CD8-positive, alpha-beta memory T cell (primary cell): ENCODE measurements around the gene CNIH2. TPM values are rescaled to one million over a fixed set of nuclear protein-coding genes. Genes with fewer than 3 reads are reported as not detected.
A peak's percentile ranks its signal among the peaks of the same experiment; 100 is the strongest.
"Not testable (repeated sequence)": the region's sequence is repeated elsewhere in the genome, so short reads cannot be mapped to it uniquely, and the experiment has no call there.

Experiments used
- CTCF ChIA-PET: fragments of 350-600 bp; sonication (Branson Sonifier 250); formaldehyde crosslinking; loops from one replicate; lab custom pipeline; 2021; ENCODE audit warnings: antibody characterized with exemption; lab: Charles Lee
- POLR2A ChIA-PET: fragments of 350-600 bp; sonication (Branson Sonifier 250); formaldehyde crosslinking; loops from one replicate; lab custom pipeline; 2021; ENCODE audit warnings: antibody characterized with exemption; lab: Charles Lee
- DNase-seq, 5 donors: peaks; one replicate each; pipeline versions ENCODE4 v3.0.0 to v3.0.0-alpha.2; 2020 to 2022; ENCODE audit warnings: mixed read lengths in 1 of 5
- H3K27ac ChIP-seq: one replicate; pipeline ENCODE4 v1.7.0; 2013; ENCODE audit warnings: low read depth, mild to moderate bottlenecking, low read length, moderate library complexity
- H3K27me3 ChIP-seq: 2 replicates; pipeline ENCODE4 v1.7.0; 2013; ENCODE audit warnings: low read length, mild to moderate bottlenecking; ENCODE audit not compliant: insufficient read depth, poor library complexity, severe bottlenecking
- H3K36me3 ChIP-seq: 2 replicates; pipeline ENCODE4 v1.7.0; 2013; ENCODE audit warnings: mild to moderate bottlenecking, low read length, moderate library complexity; ENCODE audit not compliant: insufficient read depth
- H3K4me1 ChIP-seq: 2 replicates; pipeline ENCODE4 v1.7.0; 2013; ENCODE audit warnings: mild to moderate bottlenecking, low read length, moderate library complexity; ENCODE audit not compliant: insufficient read depth
- H3K4me3 ChIP-seq: 2 replicates; pipeline ENCODE4 v1.7.0; 2013; ENCODE audit warnings: mild to moderate bottlenecking, low read length
- H3K9me3 ChIP-seq: 2 replicates; pipeline ENCODE4 v1.7.0; 2013; ENCODE audit warnings: mild to moderate bottlenecking, low read length
- H3K27ac Mint-ChIP-seq, 8 donors: one replicate each; pipeline ENCODE4 v1.8.0; 2020 to 2021; ENCODE audit warnings: mixed read lengths in 8 of 8, mild to moderate bottlenecking in 6 of 8, inconsistent platforms in 3 of 8, moderate library complexity in 3 of 8
- H3K27me3 Mint-ChIP-seq, 2 donors: one replicate each; pipeline ENCODE4 v1.8.0; 2020 to 2021; ENCODE audit warnings: mixed read lengths in 2 of 2, mild to moderate bottlenecking in 1 of 2, moderate library complexity in 1 of 2
- H3K36me3 Mint-ChIP-seq, 3 donors: one replicate each; pipeline ENCODE4 v1.8.0; 2020 to 2021; ENCODE audit warnings: mixed read lengths in 3 of 3, inconsistent platforms in 1 of 3, mild to moderate bottlenecking in 1 of 3
- H3K4me1 Mint-ChIP-seq, 3 donors: one replicate each; pipeline ENCODE4 v1.8.0; 2020 to 2021; ENCODE audit warnings: mixed read lengths in 3 of 3, inconsistent platforms in 1 of 3, mild to moderate bottlenecking in 1 of 3
- H3K4me3 Mint-ChIP-seq, 7 donors: one replicate each; pipeline ENCODE4 v1.8.0; 2020 to 2021; ENCODE audit warnings: mixed read lengths in 7 of 7, mild to moderate bottlenecking in 6 of 7, moderate library complexity in 4 of 7, inconsistent platforms in 2 of 7
- H3K9me3 Mint-ChIP-seq, 5 donors: one replicate each; pipeline ENCODE4 v1.8.0; 2020 to 2022; ENCODE audit warnings: mixed read lengths in 5 of 5, mild to moderate bottlenecking in 3 of 5, moderate library complexity in 2 of 5, inconsistent platforms in 1 of 5
- polyA plus RNA-seq: library from polyadenylated mRNA; unstranded; fragments of 300-500 nt; fragmentation: Illumina TruSeq; gene quantifications from one replicate; pipeline ENCODE4 v1.2.3, GENCODE V29; 2021
- total RNA-seq, 2 experiments: library from RNA; stranded (reverse); gene quantifications; one replicate each; pipeline ENCODE4 v1.2.3, GENCODE V29; 2021

The CNIH2 gene
- total and polyA plus RNA-seq, 3 experiments from 2014 or later, result 2.7 to 2.8 TPM; not detected in 1

DNA sequence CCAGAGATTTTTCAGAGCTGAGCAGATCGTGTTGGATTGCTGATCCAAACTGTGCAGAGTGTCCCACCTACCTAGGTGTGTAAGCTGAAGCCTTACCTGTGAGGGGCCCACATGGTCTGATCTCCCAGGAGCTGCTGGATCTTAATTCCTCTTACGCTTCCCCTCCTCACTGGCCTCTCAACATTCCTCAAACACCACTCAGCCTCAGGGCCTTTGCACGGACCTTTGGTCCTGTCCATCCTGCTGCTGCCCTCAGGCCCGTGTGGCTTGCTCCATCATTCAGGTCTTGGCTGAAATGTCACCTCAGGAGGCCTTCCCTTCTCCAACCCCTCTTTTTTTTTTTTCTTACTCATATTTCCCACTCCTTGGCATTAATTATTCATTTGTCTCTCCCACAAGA, 30.7 kb upstream of the CNIH2 start:
- no peak for DNase-seq
- Mint-ChIP-seq H3K27ac (peak overlapping the region in 5 of 8 donors; percentile 52 to 90 (median 72)), H3K36me3 (peaks cover 0 to 64% (median 1%) of the 10 kb centered on the region in 3 donors), H3K9me3 (no peaks in the 10 kb centered on the region), H3K4me1 (peaks cover 0 to 5% (median 2%) of the 10 kb centered on the region in 3 donors), H3K4me3 (no peak overlapping the region), H3K27me3 (no peaks in the 10 kb centered on the region)
- Histone ChIP-seq H3K9me3 (no peaks in the 10 kb centered on the region), H3K27me3 (no peaks in the 10 kb centered on the region), H3K4me1 (no peaks in the 10 kb centered on the region), H3K4me3 (no peak overlapping the region), H3K27ac (no peak overlapping the region), H3K36me3 (peaks cover 3% of the 10 kb centered on the region)
- ChIA-PET CTCF (interaction anchor here (1.0 kb wide), 1 partner anchor 18 kb away, joined by 3 read pairs; no protein-coding TSS in a partner anchor), POLR2A (interaction anchor here (0.5 kb wide), 1 partner anchor 442 kb away, joined by 3 read pairs; no protein-coding TSS in a partner anchor)

DNA sequence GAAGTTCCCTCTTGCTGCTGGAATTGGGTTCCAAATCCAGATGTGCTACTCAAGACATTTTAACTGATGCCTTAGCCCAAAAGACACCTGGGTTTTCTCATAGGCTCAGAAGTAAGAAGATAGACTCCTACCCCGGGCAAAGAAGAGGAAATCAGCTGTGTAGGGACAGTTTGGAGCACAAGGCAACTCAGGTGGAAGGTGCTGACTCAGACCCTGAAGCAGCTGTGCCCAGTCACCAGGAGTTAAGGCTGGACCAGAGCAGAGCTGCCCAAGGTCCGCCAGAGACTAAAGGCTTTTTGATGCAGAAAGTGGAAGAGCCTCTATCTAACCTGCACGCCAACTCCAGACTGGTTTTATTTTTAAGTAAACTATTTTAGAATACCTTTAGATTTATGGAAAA, 30.2 kb upstream of the CNIH2 start:
- Histone ChIP-seq H3K9me3 (no peaks in the 10 kb centered on the region), H3K4me1 (no peaks in the 10 kb centered on the region), H3K27me3 (no peaks in the 10 kb centered on the region), H3K36me3 (peaks cover 3% of the 10 kb centered on the region), H3K4me3 (no peak overlapping the region), H3K27ac (no peak overlapping the region)
- Mint-ChIP-seq H3K4me3 (no peak overlapping the region), H3K9me3 (no peaks in the 10 kb centered on the region), H3K27me3 (no peaks in the 10 kb centered on the region), H3K4me1 (peaks cover 0 to 5% (median 2%) of the 10 kb centered on the region in 3 donors), H3K27ac (peak overlapping the region in 4 of 8 donors; percentile 17 to 77 (median 70)), H3K36me3 (peaks cover 0 to 59% (median 1%) of the 10 kb centered on the region in 3 donors)
- POLR2A ChIA-PET, result interaction anchor here (0.5 kb wide), 1 partner anchor 443 kb away, joined by 3 read pairs; no protein-coding TSS in a partner anchor
- CTCF ChIA-PET, result interaction anchor here (1.0 kb wide), 1 partner anchor 18 kb away, joined by 3 read pairs; no protein-coding TSS in a partner anchor
- DNase-seq, result no peak

DNA sequence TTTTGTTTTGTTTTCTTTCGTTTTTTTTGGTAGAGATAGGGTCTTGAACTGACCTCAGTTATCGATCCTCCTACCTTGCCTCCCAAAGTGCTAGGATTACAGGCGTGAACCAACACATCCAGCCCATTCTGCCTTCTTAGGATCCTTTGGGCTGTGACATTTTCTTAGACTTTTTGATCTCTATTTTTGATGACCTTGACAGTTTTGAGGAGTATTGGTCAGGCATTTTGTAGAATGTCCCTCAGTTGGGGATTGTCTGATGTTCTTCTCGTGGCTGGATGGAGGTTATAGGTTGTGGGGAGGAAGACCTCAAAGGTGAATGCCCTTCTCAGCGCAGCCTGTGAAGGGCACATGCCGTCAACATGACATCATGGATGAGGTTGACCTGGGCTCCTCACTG, 29.1 kb upstream of the CNIH2 start:
- Mint-ChIP-seq H3K27me3 (peaks cover 0 to 4% of the 10 kb centered on the region in 2 donors), H3K4me3 (peak overlapping the region in 2 of 7 donors; percentile 23 to 29), H3K36me3 (peaks cover 0 to 51% (median 1%) of the 10 kb centered on the region in 3 donors), H3K4me1 (peaks cover 5 to 7% (median 6%) of the 10 kb centered on the region in 3 donors), H3K9me3 (no peaks in the 10 kb centered on the region), H3K27ac (peak overlapping the region in 5 of 8 donors; percentile 44 to 79 (median 77))
- no peaks in the 10 kb centered on the region for H3K4me1 ChIP-seq
- no peak overlapping the region for H3K4me3 ChIP-seq
- peaks cover 3% of the 10 kb centered on the region for H3K36me3 ChIP-seq
- no peaks in the 10 kb centered on the region for H3K27me3 ChIP-seq
- DNase-seq, result no peak
- no peaks in the 10 kb centered on the region for H3K9me3 ChIP-seq
- H3K27ac ChIP-seq, result no peak overlapping the region
- ChIA-PET CTCF (no interaction called here), POLR2A (no interaction called here)

DNA sequence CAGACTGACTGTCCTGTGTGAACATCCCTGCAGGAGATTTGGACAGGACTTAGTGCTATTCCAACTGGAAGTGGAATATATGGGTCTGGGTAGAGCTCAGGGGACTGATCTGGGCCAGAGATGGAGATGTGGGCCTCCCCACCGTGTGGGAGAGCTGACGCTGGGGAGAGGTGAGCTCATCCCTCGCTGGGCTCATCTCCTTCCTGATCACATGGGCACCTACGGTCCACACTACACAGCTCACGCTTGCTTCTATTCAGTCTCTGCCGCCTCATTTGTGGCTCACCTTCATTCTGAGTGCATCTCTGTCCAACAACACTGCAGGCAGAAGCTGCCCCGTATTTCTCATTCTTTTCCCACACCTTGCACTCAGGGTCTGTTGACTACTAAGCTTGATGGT, 26.2 kb upstream of the CNIH2 start:
- ChIA-PET CTCF (interaction anchor here (1.1 to 1.2 kb wide), 2 partner anchors 29 to 31 kb away, joined by 3 to 4 read pairs; no protein-coding TSS in a partner anchor), POLR2A (no interaction called here)
- H3K36me3 Mint-ChIP-seq, result peaks cover 0 to 30% (median 1%) of the 10 kb centered on the region in 3 donors
- peaks cover 11 to 18% (median 15%) of the 10 kb centered on the region in 3 donors for H3K4me1 Mint-ChIP-seq
- Histone ChIP-seq H3K36me3 (peaks cover 3% of the 10 kb centered on the region), H3K27ac (no peak overlapping the region), H3K4me3 (no peak overlapping the region), H3K4me1 (peaks cover 9% of the 10 kb centered on the region), H3K27me3 (no peaks in the 10 kb centered on the region), H3K9me3 (no peaks in the 10 kb centered on the region)
- H3K4me3 Mint-ChIP-seq, result no peak overlapping the region
- no peaks in the 10 kb centered on the region for H3K9me3 Mint-ChIP-seq
- DNase-seq, result no peak
- peaks cover 0 to 6% of the 10 kb centered on the region in 2 donors for H3K27me3 Mint-ChIP-seq
- peak overlapping the region in 5 of 8 donors; percentile 29 to 78 (median 52) for H3K27ac Mint-ChIP-seq

DNA sequence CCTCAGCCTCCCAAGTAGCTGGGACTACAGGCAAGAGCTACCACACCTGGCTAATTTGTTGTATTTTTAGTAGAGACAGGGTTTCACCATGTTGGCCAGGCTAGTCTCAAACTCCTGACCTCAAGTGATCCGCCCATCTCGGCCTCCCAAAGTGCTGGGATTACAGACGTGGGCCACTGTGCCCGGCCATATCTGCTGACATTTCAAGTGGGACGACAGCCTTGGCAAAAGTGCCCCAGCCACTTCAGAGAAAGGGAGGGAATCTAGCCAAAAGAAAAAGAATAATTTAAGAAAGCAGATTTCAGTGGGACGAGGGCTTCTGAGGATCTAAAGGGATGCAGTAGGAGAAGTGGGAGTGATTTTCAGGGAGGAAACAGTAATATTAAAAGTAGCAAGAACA, 24.9 kb upstream of the CNIH2 start:
- H3K27me3 ChIP-seq, H3K27ac ChIP-seq, H3K9me3 ChIP-seq, H3K27me3 Mint-ChIP-seq, CTCF ChIA-PET, H3K36me3 ChIP-seq, DNase-seq, H3K4me3 ChIP-seq, H3K9me3 Mint-ChIP-seq: not testable (repeated sequence)
- H3K4me3 Mint-ChIP-seq, result peak overlapping the region in 1 of 7 donors; percentile 43
- H3K4me1 Mint-ChIP-seq, result peaks cover 15 to 21% (median 20%) of the 10 kb centered on the region in 3 donors
- POLR2A ChIA-PET, result interaction anchor here (0.6 kb wide), 1 partner anchor 18 kb away, joined by 5 read pairs; no protein-coding TSS in a partner anchor
- H3K36me3 Mint-ChIP-seq, result peaks cover 0 to 25% (median 0%) of the 10 kb centered on the region in 3 donors
- H3K4me1 ChIP-seq, result peaks cover 11% of the 10 kb centered on the region
- H3K27ac Mint-ChIP-seq, result peak overlapping the region in 6 of 8 donors; percentile 41 to 87 (median 77)

DNA sequence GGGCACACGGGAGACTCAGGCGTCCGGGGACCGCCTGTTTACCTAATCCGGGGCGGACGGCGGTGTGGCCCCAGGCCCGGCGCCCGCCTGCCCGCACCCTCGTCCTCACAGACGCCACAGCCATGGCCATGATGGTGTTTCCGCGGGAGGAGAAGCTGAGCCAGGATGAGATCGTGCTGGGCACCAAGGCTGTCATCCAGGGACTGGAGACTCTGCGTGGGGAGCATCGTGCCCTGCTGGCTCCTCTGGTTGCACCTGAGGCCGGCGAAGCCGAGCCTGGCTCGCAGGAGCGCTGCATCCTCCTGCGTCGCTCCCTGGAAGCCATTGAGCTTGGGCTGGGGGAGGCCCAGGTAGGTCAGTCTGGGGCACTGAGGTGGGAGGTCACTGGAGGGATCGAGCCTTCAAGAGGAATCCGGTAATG, 19.5 kb upstream of the CNIH2 start:
- peaks cover 0 to 4% of the 10 kb centered on the region in 2 donors for H3K27me3 Mint-ChIP-seq
- H3K4me1 Mint-ChIP-seq, result peaks cover 22 to 32% (median 24%) of the 10 kb centered on the region in 3 donors
- H3K27ac ChIP-seq, result peak overlapping the region; percentile 98
- H3K4me3 Mint-ChIP-seq, result peak overlapping the region; percentile 91 to 96 (median 94)
- peak overlapping the region; percentile 94 for H3K4me3 ChIP-seq
- H3K27ac Mint-ChIP-seq, result peak overlapping the region; percentile 71 to 99 (median 88)
- H3K9me3 Mint-ChIP-seq, result no peaks in the 10 kb centered on the region
- peaks cover 7% of the 10 kb centered on the region for H3K36me3 ChIP-seq
- no peak for DNase-seq
- H3K9me3 ChIP-seq, result no peaks in the 10 kb centered on the region
- no peaks in the 10 kb centered on the region for H3K27me3 ChIP-seq
- POLR2A ChIA-PET, result interaction anchor here (0.9 to 2.2 kb wide), 2 partner anchors 24 to 31 kb away, joined by 4 to 5 read pairs; partner anchors contain the start of gene YIF1A
- CTCF ChIA-PET, result interaction anchor here (0.7 to 1.6 kb wide), 8 partner anchors 24 to 191 kb away, joined by 3 to 5 read pairs (median 3); no protein-coding TSS in a partner anchor
- peaks cover 0 to 43% (median 8%) of the 10 kb centered on the region in 3 donors for H3K36me3 Mint-ChIP-seq
- peaks cover 18% of the 10 kb centered on the region for H3K4me1 ChIP-seq

DNA sequence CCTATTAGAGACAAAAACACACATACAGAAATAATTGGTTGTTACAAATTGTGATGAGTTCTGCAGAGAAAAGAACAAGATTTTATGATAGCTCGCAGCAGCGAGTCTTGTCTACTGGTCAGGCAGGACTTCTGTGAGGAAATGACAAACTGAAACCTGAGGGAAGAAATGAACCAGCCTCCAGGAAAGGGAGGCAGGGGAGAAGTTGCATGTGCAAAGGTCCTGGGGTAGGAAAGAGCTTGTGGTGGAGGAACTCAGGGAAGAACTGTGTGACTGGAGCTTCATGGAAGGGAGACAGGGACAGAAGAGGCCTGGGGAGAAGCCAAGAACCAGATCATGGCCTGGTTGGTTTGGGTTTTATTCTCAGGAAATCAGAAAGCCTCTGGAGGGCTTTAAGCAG, 18.8 kb upstream of the CNIH2 start:
- Mint-ChIP-seq H3K4me3 (peak overlapping the region; percentile 57 to 96 (median 92)), H3K36me3 (peaks cover 0 to 49% (median 8%) of the 10 kb centered on the region in 3 donors), H3K9me3 (no peaks in the 10 kb centered on the region), H3K27me3 (peaks cover 0 to 4% of the 10 kb centered on the region in 2 donors), H3K27ac (peak overlapping the region in 7 of 8 donors; percentile 22 to 99 (median 80)), H3K4me1 (peaks cover 20 to 30% (median 24%) of the 10 kb centered on the region in 3 donors)
- ChIA-PET POLR2A (interaction anchor here (0.9 to 2.2 kb wide), 2 partner anchors 23 to 30 kb away, joined by 4 to 5 read pairs; partner anchors contain the start of gene YIF1A), CTCF (interaction anchor here (0.7 to 1.6 kb wide), 5 partner anchors 25 to 144 kb away, joined by 3 to 5 read pairs (median 3); no protein-coding TSS in a partner anchor)
- Histone ChIP-seq H3K9me3 (no peaks in the 10 kb centered on the region), H3K4me3 (no peak overlapping the region), H3K36me3 (peaks cover 7% of the 10 kb centered on the region), H3K27me3 (no peaks in the 10 kb centered on the region), H3K4me1 (peaks cover 18% of the 10 kb centered on the region), H3K27ac (no peak overlapping the region)
- no peak for DNase-seq
